HepG2 (cell line): ENCODE measurements around the gene LCE1A. TPM values are rescaled to one million over a fixed set of nuclear protein-coding genes. Genes with fewer than 3 reads are reported as not detected.

ENCODE experiments used
- ATAC-seq: fragments of 200-7000 bp; cut with Tn5 transposase; 3 replicates; pipeline ENCODE4 v1.9.1; 2020; ENCODE audit warnings: mild to moderate bottlenecking, moderate library complexity
- BruUV-seq: library from RNA; stranded (reverse); fragments of 400-500 nt; replicated peaks from 2 replicates; lab custom pipeline; 2021; lab: Mats Ljungman, UMichigan
- CTCF ChIA-PET: fragments of 300-600 bp; formaldehyde crosslinking; extraction: SDS; loops from one replicate; lab custom pipeline; 2021; ENCODE audit warnings: low total read pairs, inconsistent platforms, low intra/inter-chr PET ratio; lab: Yijun Ruan, JAX
- POLR2A ChIA-PET: fragments of 350-600 bp; sonication (Branson Sonifier 250); formaldehyde crosslinking; loops from one replicate; lab custom pipeline; 2020; ENCODE audit warnings: antibody characterized with exemption, inconsistent platforms; lab: Yijun Ruan, JAX
- DNase-seq: peaks from one replicate; pipeline ENCODE4 v3.0.0-alpha.2; 2015; ENCODE audit warnings: low spot score
- FAIRE-seq: peaks from 3 replicates; lab custom pipeline; 2011; peaks lifted over from hg19 to GRCh38; lab: Jason Lieb, UNC
- H2AFZ ChIP-seq: one replicate; pipeline ENCODE4 v1.6.1; 2011; ENCODE audit warnings: low read length, inconsistent platforms
- H3K27ac ChIP-seq: fragments of 300-600 bp; 3 replicates; pipeline ENCODE4 v1.8.0; 2011; ENCODE audit warnings: mixed run types, mild to moderate bottlenecking, mixed read lengths, low read length, inconsistent platforms; ENCODE audit not compliant: insufficient read depth; ENCODE audit errors: extremely low read length
- H3K27me3 ChIP-seq, 2 experiments: fragments of 200-600 bp in 1 of 2; 2 replicates in 1 of 2; 3 replicates in 1 of 2; pipeline versions ENCODE4 v1.6.0 to v1.8.0; 2011; ENCODE audit warnings: low read length in 2 of 2, mild to moderate bottlenecking in 2 of 2, moderate library complexity in 2 of 2, inconsistent platforms in 1 of 2; ENCODE audit not compliant: insufficient read depth in 2 of 2, control insufficient read depth in 1 of 2
- H3K36me3 ChIP-seq, 2 experiments: fragments of 200-600 bp in 1 of 2; replicated peaks in 1 of 2; 2 replicates in 1 of 2; 3 replicates in 1 of 2; pipeline versions ENCODE4 v1.5.1 to v1.8.0; 2011; ENCODE audit warnings: low read length in 2 of 2, inconsistent platforms in 1 of 2; ENCODE audit not compliant: insufficient read depth in 2 of 2, control insufficient read depth in 1 of 2
- H3K4me1 ChIP-seq: 2 replicates; pipeline ENCODE4 v1.5.1; 2012; ENCODE audit warnings: low read length, inconsistent platforms; ENCODE audit not compliant: insufficient read depth
- H3K4me2 ChIP-seq: 2 replicates; pipeline ENCODE4 v1.6.0; 2011; ENCODE audit warnings: low read depth, low read length, inconsistent platforms
- H3K4me3 ChIP-seq, 3 experiments: fragments of 200-600 bp in 1 of 3; sonication (generic), shearing (Covaris generic) in 1 of 3; replicated peaks in 1 of 3; 2 replicates each; pipeline ENCODE4 v1.5.1; 2011 to 2016; ENCODE audit warnings: low read length in 3 of 3, inconsistent platforms in 2 of 3, low read depth in 2 of 3, mild to moderate bottlenecking in 2 of 3, control low read depth in 1 of 3, mixed read lengths in 1 of 3; ENCODE audit not compliant: insufficient read depth in 1 of 3
- H3K79me2 ChIP-seq: one replicate; pipeline ENCODE4 v1.6.1; 2011; ENCODE audit warnings: low read length, inconsistent platforms; ENCODE audit not compliant: insufficient read depth
- H3K9ac ChIP-seq: 2 replicates; pipeline ENCODE4 v1.6.0; 2011; ENCODE audit warnings: mild to moderate bottlenecking, low read depth, low read length, inconsistent platforms; ENCODE audit not compliant: insufficient read depth
- H3K9me3 ChIP-seq: 2 replicates; pipeline ENCODE4 v1.5.1; 2012; ENCODE audit warnings: mild to moderate bottlenecking, low read length
- H4K20me1 ChIP-seq: 2 replicates; pipeline ENCODE4 v1.6.0; 2011; ENCODE audit warnings: inconsistent platforms, mild to moderate bottlenecking, low read length, moderate library complexity; ENCODE audit not compliant: insufficient read depth
- ARID5B ChIP-seq: IDR thresholded peaks from 2 replicates; pipeline ENCODE4 v1.4.0; 2020; ENCODE audit warnings: mild to moderate bottlenecking, missing genetic modification reagents
- CREM ChIP-seq, 2 experiments: sonication (generic) in 1 of 2; formaldehyde crosslinking in 1 of 2; IDR thresholded peaks; 2 replicates each; pipeline versions ENCODE4 v1.4.0 to v1.6.1; 2016 to 2020; ENCODE audit warnings: antibody characterized with exemption in 1 of 2, mild to moderate bottlenecking in 1 of 2, missing genetic modification reagents in 1 of 2
- DZIP1 ChIP-seq: sonication (generic); formaldehyde crosslinking; IDR thresholded peaks from 2 replicates; pipeline ENCODE4 v1.5.0; 2020; ENCODE audit warnings: mild to moderate bottlenecking, missing genetic modification reagents
- HNRNPH1 ChIP-seq: fragments of 200-400 bp; formaldehyde crosslinking; optimal IDR thresholded peaks from 2 replicates; pipeline ENCODE3; 2017; ENCODE audit warnings: mild to moderate bottlenecking, low read depth, low read length
- NFKBIZ ChIP-seq: IDR thresholded peaks from 2 replicates; pipeline ENCODE4 v1.6.1; 2018; ENCODE audit warnings: missing genetic modification reagents, missing compliant biosample characterization
- PRMT3 ChIP-seq: sonication (generic); formaldehyde crosslinking; IDR thresholded peaks from 2 replicates; pipeline ENCODE4 v1.8.1; 2022; ENCODE audit warnings: low read depth, mild to moderate bottlenecking, moderate library complexity, missing genetic modification reagents, borderline replicate concordance
- TOPORS ChIP-seq: sonication (generic); formaldehyde crosslinking; IDR thresholded peaks from 2 replicates; pipeline ENCODE4 v1.8.0; 2023; ENCODE audit warnings: mild to moderate bottlenecking, missing genetic modification reagents
- ZNF34 ChIP-seq: sonication (generic); formaldehyde crosslinking; IDR thresholded peaks from 2 replicates; pipeline ENCODE4 v1.4.0; 2020; ENCODE audit warnings: mild to moderate bottlenecking, missing genetic modification reagents, borderline replicate concordance
- in situ Hi-C: cut with HindIII; loops from 2 replicates; pipeline ENCODE4 v1.10.0; 2017; ENCODE audit warnings: low pct_unique_long_range_greater_than_20kb; ENCODE audit not compliant: extremely low pct_ligation_motif_present
- intact Hi-C: fragments of 100-400 bp; cut with micrococcal nuclease; formaldehyde crosslinking; loops from one replicate; pipeline ENCODE4 v1.10.0; 2022; ENCODE audit not compliant: unreplicated experiment
- polyA plus RNA-seq, 8 experiments: library from polyadenylated mRNA; depleted of rRNA in 3 of 8; stranded (reverse) in 7 of 8; unstranded in 1 of 8; fragments of >200 nt; fragmentation: Illumina TruSeq in 4 of 8; extraction: Trizol in 4 of 8; gene quantifications; 2 replicates each; pipeline versions ENCODE4 v1.2.1 to v1.2.3, GENCODE V29; 2011 to 2016; ENCODE audit warnings: low read depth in 4 of 8, missing spikeins in 1 of 8, mixed read lengths in 1 of 8; ENCODE audit not compliant: insufficient read depth in 1 of 8
- total RNA-seq, 5 experiments: library from RNA; depleted of rRNA; stranded (reverse); fragments of >200 nt; fragmentation: Illumina TruSeq; extraction: Trizol; gene quantifications; 2 replicates each; pipeline ENCODE4 v1.2.3, GENCODE V29; 2016; ENCODE audit warnings: low read depth in 1 of 5
- TF ChIP-seq, protein P1 (sequence below): sonication (generic); formaldehyde crosslinking; IDR thresholded peaks from 2 replicates; pipeline ENCODE4 v1.4.0; 2020; ENCODE audit warnings: mild to moderate bottlenecking, missing genetic modification reagents
- TF ChIP-seq, protein P2 (sequence below): IDR thresholded peaks from 2 replicates; pipeline ENCODE4 v1.6.1; 2016; ENCODE audit warnings: low read depth
- TF ChIP-seq, protein P3 (sequence below), 2 experiments: sonication (generic) in 1 of 2; formaldehyde crosslinking in 1 of 2; IDR thresholded peaks; 2 replicates each; pipeline versions ENCODE4 v1.4.0 to v1.6.1; 2018 to 2020; ENCODE audit warnings: missing genetic modification reagents in 2 of 2, borderline replicate concordance in 1 of 2, low read depth in 1 of 2, mild to moderate bottlenecking in 1 of 2, missing biosample characterization in 1 of 2

LCE1A gene
- total and polyA plus RNA-seq, 2 of the 13 experiments (the other 11 are each of a cell fraction or from before 2014, with no cell fraction given) = not detected

GRCh38 chr1:152873495-152873894, 46.2 kb downstream of the LCE1A start:
- ATAC-seq (no peak), FAIRE-seq (no peak), DNase-seq (no peak)
- intact Hi-C loops = no loop called here
- Histone ChIP-seq H3K9ac (no peak overlapping the region), H2AFZ (no peak overlapping the region), H3K79me2 (no peaks in the 10 kb centered on the region), H3K9me3 (no peaks in the 10 kb centered on the region), H3K27ac (no peak overlapping the region), H3K4me1 (peaks cover 6% of the 10 kb centered on the region), H3K4me3 (no peak overlapping the region), H3K36me3 (no peaks in the 10 kb centered on the region), H4K20me1 (no peaks in the 10 kb centered on the region), H3K4me2 (no peak overlapping the region), H3K27me3 (no peaks in the 10 kb centered on the region)
- POLR2A ChIA-PET = no interaction called here
- in situ Hi-C loops = loop anchor here (5.0 to 10.0 kb wide), 3 partner anchors 54 to 351 kb away; no protein-coding TSS in a partner anchor
- no TSS peak for BruUV-seq
- CTCF ChIA-PET = no interaction called here
- TF ChIP-seq HNRNPH1 (no peak), NFKBIZ (CRISPR knock-in tag) (no peak), CREM (IDR thresholded peaks at IDR 0.05) (no peak), CREM (CRISPR knock-in tag; IDR thresholded peaks at IDR 0.05) (no peak), DZIP1 (no peak), ARID5B (no peak), TOPORS (CRISPR knock-in tag) (no peak), PRMT3 (CRISPR knock-in tag) (no peak), ZNF34 (CRISPR knock-in tag) (no peak)
- TF ChIP-seq, protein P1, sequence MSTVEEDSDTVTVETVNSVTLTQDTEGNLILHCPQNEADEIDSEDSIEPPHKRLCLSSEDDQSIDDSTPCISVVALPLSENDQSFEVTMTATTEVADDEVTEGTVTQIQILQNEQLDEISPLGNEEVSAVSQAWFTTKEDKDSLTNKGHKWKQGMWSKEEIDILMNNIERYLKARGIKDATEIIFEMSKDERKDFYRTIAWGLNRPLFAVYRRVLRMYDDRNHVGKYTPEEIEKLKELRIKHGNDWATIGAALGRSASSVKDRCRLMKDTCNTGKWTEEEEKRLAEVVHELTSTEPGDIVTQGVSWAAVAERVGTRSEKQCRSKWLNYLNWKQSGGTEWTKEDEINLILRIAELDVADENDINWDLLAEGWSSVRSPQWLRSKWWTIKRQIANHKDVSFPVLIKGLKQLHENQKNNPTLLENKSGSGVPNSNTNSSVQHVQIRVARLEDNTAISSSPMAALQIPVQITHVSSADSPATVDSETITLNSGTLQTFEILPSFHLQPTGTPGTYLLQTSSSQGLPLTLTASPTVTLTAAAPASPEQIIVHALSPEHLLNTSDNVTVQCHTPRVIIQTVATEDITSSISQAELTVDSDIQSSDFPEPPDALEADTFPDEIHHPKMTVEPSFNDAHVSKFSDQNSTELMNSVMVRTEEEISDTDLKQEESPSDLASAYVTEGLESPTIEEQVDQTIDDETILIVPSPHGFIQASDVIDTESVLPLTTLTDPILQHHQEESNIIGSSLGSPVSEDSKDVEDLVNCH (CRISPR knock-in tag) = no peak
- TF ChIP-seq, protein P2, sequence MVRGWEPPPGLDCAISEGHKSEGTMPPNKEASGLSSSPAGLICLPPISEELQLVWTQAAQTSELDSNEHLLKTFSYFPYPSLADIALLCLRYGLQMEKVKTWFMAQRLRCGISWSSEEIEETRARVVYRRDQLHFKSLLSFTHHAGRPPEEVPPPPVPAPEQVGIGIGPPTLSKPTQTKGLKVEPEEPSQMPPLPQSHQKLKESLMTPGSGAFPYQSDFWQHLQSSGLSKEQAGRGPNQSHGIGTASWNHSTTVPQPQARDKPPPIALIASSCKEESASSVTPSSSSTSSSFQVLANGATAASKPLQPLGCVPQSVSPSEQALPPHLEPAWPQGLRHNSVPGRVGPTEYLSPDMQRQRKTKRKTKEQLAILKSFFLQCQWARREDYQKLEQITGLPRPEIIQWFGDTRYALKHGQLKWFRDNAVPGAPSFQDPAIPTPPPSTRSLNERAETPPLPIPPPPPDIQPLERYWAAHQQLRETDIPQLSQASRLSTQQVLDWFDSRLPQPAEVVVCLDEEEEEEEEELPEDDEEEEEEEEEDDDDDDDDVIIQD (CRISPR knock-in tag) = no peak
- TF ChIP-seq, protein P3, sequence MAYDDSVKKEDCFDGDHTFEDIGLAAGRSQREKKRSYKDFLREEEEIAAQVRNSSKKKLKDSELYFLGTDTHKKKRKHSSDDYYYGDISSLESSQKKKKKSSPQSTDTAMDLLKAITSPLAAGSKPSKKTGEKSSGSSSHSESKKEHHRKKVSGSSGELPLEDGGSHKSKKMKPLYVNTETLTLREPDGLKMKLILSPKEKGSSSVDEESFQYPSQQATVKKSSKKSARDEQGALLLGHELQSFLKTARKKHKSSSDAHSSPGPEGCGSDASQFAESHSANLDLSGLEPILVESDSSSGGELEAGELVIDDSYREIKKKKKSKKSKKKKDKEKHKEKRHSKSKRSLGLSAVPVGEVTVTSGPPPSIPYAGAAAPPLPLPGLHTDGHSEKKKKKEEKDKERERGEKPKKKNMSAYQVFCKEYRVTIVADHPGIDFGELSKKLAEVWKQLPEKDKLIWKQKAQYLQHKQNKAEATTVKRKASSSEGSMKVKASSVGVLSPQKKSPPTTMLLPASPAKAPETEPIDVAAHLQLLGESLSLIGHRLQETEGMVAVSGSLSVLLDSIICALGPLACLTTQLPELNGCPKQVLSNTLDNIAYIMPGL (CRISPR knock-in tag; IDR thresholded peaks at IDR 0.05; ENCODE audit: borderline replicate concordance in 1 of 2, low read depth in 1 of 2) = no peak
